GM23248 (cell line): ENCODE measurements around the gene GAS7.

Experiments
- EZH2 ChIP-seq: fragments of 200-600 bp; sonication (generic); IDR thresholded peaks from 2 replicates; pipeline ENCODE4 v1.6.1; 2018; ENCODE audit warnings: antibody characterized with exemption, mild to moderate bottlenecking; ENCODE audit not compliant: insufficient read depth, poor library complexity, severe bottlenecking
- EZH2phosphoT487 ChIP-seq: fragments of 200-600 bp; sonication (generic); IDR thresholded peaks from 2 replicates; pipeline ENCODE4 v1.6.1; 2018; ENCODE audit warnings: antibody characterized with exemption, moderate library complexity, mild to moderate bottlenecking, low read depth; ENCODE audit not compliant: insufficient read depth

- TF ChIP-seq EZH2phosphoT487 (no peak), EZH2 (no peak)
Observed at GRCh38 chr17:9944704-9945103, 253.7 kb downstream of the GAS7 start.
